KMS-11 (cell line): ENCODE results near the gene CUEDC2.

Experiments used
- H2AFZ ChIP-seq: fragments of 200-600 bp; sonication (generic); 2 replicates; pipeline ENCODE4 v1.6.1; 2016; ENCODE audit warnings: antibody characterized with exemption, mixed run types, low read depth
- H3K27ac ChIP-seq: fragments of 200-600 bp; sonication (generic); 2 replicates; pipeline ENCODE4 v1.6.1; 2016; ENCODE audit warnings: mild to moderate bottlenecking, mixed run types
- H3K27me3 ChIP-seq: fragments of 200-600 bp; sonication (generic); 2 replicates; pipeline ENCODE4 v1.6.1; 2017; ENCODE audit warnings: mild to moderate bottlenecking, low read depth, mixed run types, moderate library complexity; ENCODE audit not compliant: insufficient read depth
- H3K36me3 ChIP-seq: fragments of 200-600 bp; sonication (generic); 2 replicates; pipeline ENCODE4 v1.6.1; 2017; ENCODE audit warnings: mild to moderate bottlenecking, mixed run types; ENCODE audit not compliant: insufficient read depth
- H3K4me1 ChIP-seq: fragments of 200-600 bp; sonication (generic); 2 replicates; pipeline ENCODE4 v1.6.1; 2016; ENCODE audit warnings: mild to moderate bottlenecking, low read depth, mixed run types; ENCODE audit not compliant: poor library complexity, severe bottlenecking
- H3K4me2 ChIP-seq: fragments of 200-600 bp; sonication (generic); 2 replicates; pipeline ENCODE4 v1.7.0; 2016; ENCODE audit warnings: mild to moderate bottlenecking, mixed run types
- H3K4me3 ChIP-seq: fragments of 200-600 bp; sonication (generic); IDR thresholded peaks from 2 replicates; pipeline ENCODE4 v1.6.1; 2017; ENCODE audit warnings: low read depth, low read length, mixed read lengths; ENCODE audit not compliant: insufficient read depth
- H3K79me2 ChIP-seq: fragments of 200-600 bp; sonication (generic); 2 replicates; pipeline ENCODE4 v1.6.1; 2016; ENCODE audit warnings: low read depth, mixed run types; ENCODE audit not compliant: insufficient read depth
- H3K9ac ChIP-seq: fragments of 200-600 bp; sonication (generic); 2 replicates; pipeline ENCODE4 v1.6.1; 2016; ENCODE audit warnings: mild to moderate bottlenecking, mixed run types
- H4K20me1 ChIP-seq: fragments of 200-600 bp; sonication (generic); 2 replicates; pipeline ENCODE4 v1.6.1; 2016; ENCODE audit warnings: mild to moderate bottlenecking, mixed run types; ENCODE audit not compliant: insufficient read depth
- CTCF ChIP-seq: fragments of 200-600 bp; sonication (generic); conservative IDR thresholded peaks from 2 replicates; pipeline ENCODE4 v1.6.1; 2017; ENCODE audit warnings: low read depth, mild to moderate bottlenecking, antibody characterized with exemption, low read length, moderate library complexity, mixed read lengths

CUEDC2 gene

DNA sequence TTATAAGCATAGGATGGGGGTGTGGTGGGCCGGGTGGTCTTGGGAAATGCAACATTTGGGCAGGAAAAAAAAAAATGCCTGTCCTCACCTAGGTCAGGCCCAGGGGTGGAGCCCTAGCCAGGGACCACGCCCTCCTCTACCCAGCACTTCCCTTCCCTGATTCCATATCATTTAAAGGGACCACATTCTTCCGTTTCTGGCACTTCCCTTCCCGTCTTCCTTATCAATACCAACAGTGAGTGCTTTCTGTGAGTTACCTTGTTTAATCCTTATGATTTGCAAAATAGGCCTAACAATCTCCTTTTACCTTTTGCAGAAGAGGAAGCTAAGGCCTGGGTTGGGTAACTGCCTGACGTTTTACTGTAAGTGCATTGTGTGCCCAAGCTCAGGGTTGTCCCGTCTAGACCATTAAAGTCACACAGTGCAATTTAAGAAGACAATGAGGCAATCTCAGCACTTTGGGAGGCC, 35.6 kb upstream of the CUEDC2 start:
- no peak for TF ChIP-seq CTCF
- Histone ChIP-seq H3K9ac (no peak overlapping the region), H3K27ac (no peak overlapping the region), H4K20me1 (no peaks in the 10 kb centered on the region), H3K27me3 (no peaks in the 10 kb centered on the region), H3K4me1 (no peaks in the 10 kb centered on the region), H3K79me2 (no peaks in the 10 kb centered on the region), H3K36me3 (no peaks in the 10 kb centered on the region), H2AFZ (no peak overlapping the region), H3K4me3 (no peak overlapping the region), H3K4me2 (no peak overlapping the region)

DNA sequence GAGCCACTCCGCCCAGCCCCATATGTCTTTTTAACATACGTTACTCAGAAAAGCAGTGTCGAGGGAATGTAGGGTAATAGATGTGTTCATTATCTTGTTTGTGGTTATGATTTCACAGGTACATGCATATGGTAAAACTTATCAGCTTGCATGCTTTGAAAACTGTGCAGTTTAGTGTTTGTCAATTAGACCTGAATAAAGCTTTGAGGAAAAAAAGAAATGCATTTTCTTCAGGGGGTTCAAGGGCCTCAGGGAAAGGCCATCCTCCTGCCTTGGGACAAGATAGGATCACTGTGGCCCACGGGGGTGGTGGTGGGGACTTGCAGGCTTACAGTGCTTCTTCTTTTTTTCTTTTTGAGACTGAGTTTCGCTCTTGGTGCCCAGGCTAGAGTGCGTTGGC, 34.9 kb upstream of the CUEDC2 start:
- Histone ChIP-seq H3K27me3 (no peaks in the 10 kb centered on the region), H3K4me1 (peaks cover 6% of the 10 kb centered on the region), H3K4me3 (no peak overlapping the region), H3K27ac (no peak overlapping the region), H3K79me2 (no peaks in the 10 kb centered on the region), H3K36me3 (no peaks in the 10 kb centered on the region), H3K9ac (no peak overlapping the region), H2AFZ (no peak overlapping the region), H3K4me2 (no peak overlapping the region), H4K20me1 (no peaks in the 10 kb centered on the region)
- no peak for TF ChIP-seq CTCF

DNA sequence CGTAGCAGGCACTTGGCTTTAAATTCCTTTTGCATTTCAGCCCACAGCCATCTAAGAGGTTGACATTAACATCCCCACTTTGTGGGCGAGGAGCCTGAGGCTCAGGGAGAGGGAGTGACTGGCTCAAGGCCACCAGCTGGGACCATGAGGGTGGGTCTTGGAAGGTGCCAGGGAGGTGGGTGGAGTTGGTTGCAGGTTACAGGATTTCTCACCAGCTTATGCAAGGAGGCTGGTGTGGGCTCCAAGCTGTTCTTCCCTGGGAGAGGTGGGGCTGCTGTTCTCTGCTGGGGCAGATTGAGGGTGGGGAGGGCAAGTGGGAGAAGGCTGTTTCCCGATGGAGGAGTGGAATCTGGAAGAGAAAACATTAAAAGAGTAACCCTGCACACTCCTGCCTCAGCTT, 33.1 kb upstream of the CUEDC2 start:
- Histone ChIP-seq H3K27ac (no peak overlapping the region), H4K20me1 (no peaks in the 10 kb centered on the region), H3K4me2 (no peak overlapping the region), H2AFZ (no peak overlapping the region), H3K27me3 (no peaks in the 10 kb centered on the region), H3K79me2 (no peaks in the 10 kb centered on the region), H3K36me3 (no peaks in the 10 kb centered on the region), H3K4me1 (peaks cover 20% of the 10 kb centered on the region), H3K9ac (no peak overlapping the region), H3K4me3 (no peak overlapping the region)
- no peak for TF ChIP-seq CTCF

DNA sequence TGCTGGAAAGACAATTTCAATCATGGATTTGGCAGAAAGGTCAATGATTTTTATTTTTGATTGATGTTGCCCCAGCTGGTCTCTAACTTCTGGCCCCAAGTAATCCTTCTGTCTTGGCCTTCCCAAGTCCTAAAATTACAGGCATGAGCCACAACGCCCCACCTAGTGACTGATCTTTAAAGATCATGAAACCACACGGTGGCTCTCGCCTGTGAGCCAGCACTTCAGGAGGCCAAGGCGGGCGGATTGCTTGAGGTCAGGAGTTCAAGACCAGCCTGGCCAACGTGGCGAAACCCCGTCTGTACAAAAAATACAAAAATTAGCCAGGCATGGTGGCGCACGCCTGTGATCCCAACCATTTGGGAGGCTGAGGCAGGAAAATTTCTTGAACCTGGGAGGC, 31.6 kb upstream of the CUEDC2 start:
- no peak for TF ChIP-seq CTCF
- no peak overlapping the region for H3K4me3 ChIP-seq
- H3K27me3 ChIP-seq: no peaks in the 10 kb centered on the region
- H3K4me2 ChIP-seq: no peak overlapping the region
- H3K79me2 ChIP-seq: no peaks in the 10 kb centered on the region
- H2AFZ ChIP-seq: no peak overlapping the region
- H3K27ac ChIP-seq: no peak overlapping the region
- no peaks in the 10 kb centered on the region for H3K36me3 ChIP-seq
- no peaks in the 10 kb centered on the region for H4K20me1 ChIP-seq
- peaks cover 22% of the 10 kb centered on the region for H3K4me1 ChIP-seq
- no peak overlapping the region for H3K9ac ChIP-seq
